ENCODE data around the gene TBL1XR1. TPM values are rescaled to one million over a fixed set of nuclear protein-coding genes. Genes with fewer than 3 reads are reported as not detected.
A peak's percentile ranks its signal among the peaks of the same experiment; 100 is the strongest.

Gene TBL1XR1
- total RNA-seq, 1 donor from 2014 or later = 243 TPM

DNA sequence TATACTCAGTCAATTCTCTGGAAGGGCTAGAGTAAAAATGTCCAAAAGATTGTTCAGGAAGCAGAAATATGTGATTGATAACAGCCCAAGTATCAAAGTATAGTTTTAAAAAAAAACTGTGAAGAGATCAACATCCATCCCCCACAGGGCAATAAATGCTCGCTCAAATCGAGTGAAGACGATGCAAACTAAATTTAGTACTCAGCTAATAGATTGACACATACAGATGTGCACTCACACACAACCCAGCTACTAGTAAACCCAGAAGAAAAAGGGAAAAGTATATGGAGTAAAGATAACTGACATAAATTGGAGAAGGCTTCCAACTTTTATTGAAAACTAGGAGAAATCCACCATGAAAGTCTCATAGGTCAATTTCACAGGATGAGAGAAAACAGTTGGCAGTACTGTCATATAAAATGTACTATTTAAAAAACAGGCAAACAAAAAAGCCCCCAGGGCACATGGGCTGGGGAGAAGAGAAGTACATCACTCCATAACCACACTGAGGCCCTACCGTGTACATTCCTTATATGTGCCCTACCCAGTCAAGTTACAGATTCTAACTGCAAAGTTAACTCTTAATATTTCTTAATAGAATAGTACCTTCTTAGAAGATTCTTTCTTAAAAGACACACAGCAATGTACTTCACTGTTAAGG is 125.7 kb downstream of the TBL1XR1 start:
- peaks cover 31% of the 10 kb centered on the region for H3K4me1 Mint-ChIP-seq
- no peaks in the 10 kb centered on the region for H3K27me3 Mint-ChIP-seq (ENCODE audit: low read depth)
- peaks cover 34% of the 10 kb centered on the region for H3K36me3 Mint-ChIP-seq
- H3K9me3 Mint-ChIP-seq = peaks cover 21% of the 10 kb centered on the region
- no peak overlapping the region for H3K4me3 Mint-ChIP-seq
- no peak for DNase-seq (ENCODE audit: low spot score in 2 of 2, unreplicated experiment in 2 of 2)
- no peak for TF ChIP-seq CTCF (IDR thresholded peaks at IDR 0.05; ENCODE audit: unreplicated experiment)
- peak overlapping the region; percentile 79 for H3K27ac Mint-ChIP-seq

DNA sequence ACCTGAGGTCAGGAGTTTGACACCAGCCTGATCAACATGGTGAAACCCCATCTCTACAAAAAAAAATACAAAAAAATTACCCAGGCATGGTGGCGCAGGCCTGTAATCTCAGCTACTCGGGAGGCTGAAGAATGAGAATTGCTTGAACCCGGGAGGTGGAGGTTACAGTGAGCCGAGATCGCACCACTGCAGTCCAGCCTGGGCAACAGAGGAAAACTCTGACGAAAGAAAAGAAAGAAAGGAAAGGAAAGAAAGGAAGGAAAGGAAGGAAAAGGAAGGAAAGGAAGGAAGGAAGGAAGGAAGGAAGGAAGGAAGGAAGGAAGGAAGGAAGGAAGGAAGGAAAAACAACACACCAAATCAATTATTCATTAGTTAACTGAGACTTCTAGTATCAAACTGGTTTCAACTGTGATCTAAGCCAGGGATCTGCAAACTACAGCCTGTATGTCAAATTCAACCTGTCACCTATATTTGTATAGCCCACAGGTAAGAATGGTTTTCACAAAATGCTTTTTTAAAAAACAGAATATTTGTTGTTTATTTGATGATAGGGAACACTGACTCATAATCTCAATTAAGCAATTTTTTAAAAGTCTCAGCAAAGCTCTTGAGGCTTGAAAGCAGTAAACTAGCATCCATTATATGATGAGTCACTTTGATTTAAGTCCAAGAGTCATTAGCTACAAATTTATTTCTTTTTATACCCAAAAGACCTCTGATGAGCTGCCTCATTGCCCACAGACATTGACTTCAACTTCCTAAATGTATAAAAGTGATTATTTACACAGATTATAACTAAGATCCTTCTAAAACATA is 127.6 kb downstream of the TBL1XR1 start:
- no peaks in the 10 kb centered on the region for H3K27me3 Mint-ChIP-seq (ENCODE audit: low read depth)

DNA sequence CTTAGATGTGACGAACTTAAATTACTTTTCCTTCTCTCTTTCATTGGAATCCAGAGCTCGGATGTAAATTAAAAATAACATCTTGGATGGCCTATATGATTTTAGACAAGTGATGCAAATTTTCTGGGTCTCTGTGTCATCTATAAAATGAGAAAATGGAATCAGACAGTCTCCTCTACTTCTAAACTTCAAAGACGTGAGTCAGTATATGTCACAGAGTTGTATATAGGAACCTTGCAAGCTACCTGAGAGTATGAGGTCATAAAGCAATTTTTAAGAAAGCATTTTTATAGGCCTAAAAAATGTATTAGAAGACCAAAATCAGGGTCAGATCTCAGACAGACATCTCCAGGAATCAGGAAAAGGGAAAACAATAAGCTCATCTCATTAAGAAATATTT is 128.3 kb downstream of the TBL1XR1 start:
- peak overlapping the region; percentile 10 for H3K27ac Mint-ChIP-seq
- no peak overlapping the region for H3K4me3 Mint-ChIP-seq
- peaks cover 10% of the 10 kb centered on the region for H3K36me3 Mint-ChIP-seq
- no peak for TF ChIP-seq CTCF (IDR thresholded peaks at IDR 0.05; ENCODE audit: unreplicated experiment)
- DNase-seq (ENCODE audit: low spot score in 2 of 2, unreplicated experiment in 2 of 2) = no peak
- H3K4me1 Mint-ChIP-seq = peaks cover 43% of the 10 kb centered on the region
- no peaks in the 10 kb centered on the region for H3K27me3 Mint-ChIP-seq (ENCODE audit: low read depth)
- H3K9me3 Mint-ChIP-seq = peaks cover 3% of the 10 kb centered on the region

More for the DNA sequence above, 127.6 kb downstream of the TBL1XR1 start:
- peak overlapping the region; percentile 61 for H3K27ac Mint-ChIP-seq
- DNase-seq (ENCODE audit: low spot score in 2 of 2, unreplicated experiment in 2 of 2) = no peak
- H3K9me3 Mint-ChIP-seq = peaks cover 3% of the 10 kb centered on the region
- H3K36me3 Mint-ChIP-seq = peaks cover 15% of the 10 kb centered on the region
- peaks cover 40% of the 10 kb centered on the region for H3K4me1 Mint-ChIP-seq
- H3K4me3 Mint-ChIP-seq = no peak overlapping the region
- TF ChIP-seq CTCF (IDR thresholded peaks at IDR 0.05; ENCODE audit: unreplicated experiment) = no peak

- TF ChIP-seq CTCF (IDR thresholded peaks at IDR 0.05; ENCODE audit: unreplicated experiment) = no peak
- Mint-ChIP-seq H3K4me3 (no peak overlapping the region), H3K4me1 (peaks cover 51% of the 10 kb centered on the region), H3K27ac (peak overlapping the region; percentile 7), H3K27me3 (ENCODE audit: low read depth) (no peaks in the 10 kb centered on the region), H3K9me3 (no peaks in the 10 kb centered on the region), H3K36me3 (peaks cover 2% of the 10 kb centered on the region)
- no peak for DNase-seq (ENCODE audit: low spot score in 2 of 2, unreplicated experiment in 2 of 2)
These were observed 131.2 kb downstream of the TBL1XR1 start for GRCh38 chr3:177066068-177066467.

DNA sequence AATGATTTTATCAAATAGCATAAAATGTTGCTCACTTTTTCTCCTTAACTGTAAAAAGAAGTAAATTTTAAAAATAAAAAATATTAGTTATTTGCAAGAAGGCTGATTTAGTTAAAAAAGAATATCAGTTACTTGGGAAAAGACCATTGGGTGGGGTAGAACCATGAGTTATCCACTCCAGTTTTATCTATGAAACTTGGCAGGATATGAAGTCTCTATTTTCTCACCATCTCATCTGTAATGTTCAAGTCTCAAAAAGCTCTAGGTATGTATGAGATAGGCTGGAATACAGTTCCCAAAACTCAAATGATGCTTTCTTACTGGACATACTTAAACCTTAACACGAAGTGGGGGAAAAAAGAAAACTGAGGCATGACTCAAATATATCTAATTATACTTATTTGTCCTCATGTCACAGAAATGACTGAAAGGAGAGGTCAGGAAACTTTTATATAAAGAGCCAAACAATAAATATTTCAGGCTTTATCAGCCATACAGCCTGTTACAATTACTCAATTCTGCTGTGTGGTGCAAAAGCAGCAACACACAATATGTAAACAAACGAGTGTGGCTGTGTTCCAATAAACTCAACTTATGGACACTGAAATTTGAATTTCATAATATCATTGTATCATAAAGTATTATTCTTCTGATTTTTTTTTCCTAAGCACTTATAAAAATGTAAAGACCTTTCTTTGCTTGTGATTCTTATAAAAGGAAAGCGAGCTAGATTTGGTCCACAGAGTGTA is 131.8 kb downstream of the TBL1XR1 start:
- Mint-ChIP-seq H3K27ac (no peak overlapping the region), H3K27me3 (ENCODE audit: low read depth) (no peaks in the 10 kb centered on the region), H3K9me3 (no peaks in the 10 kb centered on the region), H3K4me3 (no peak overlapping the region), H3K36me3 (peaks cover 2% of the 10 kb centered on the region), H3K4me1 (peaks cover 49% of the 10 kb centered on the region)
- TF ChIP-seq CTCF (IDR thresholded peaks at IDR 0.05; ENCODE audit: unreplicated experiment) = no peak
- no peak for DNase-seq (ENCODE audit: low spot score in 2 of 2, unreplicated experiment in 2 of 2)

All from mesothelial cell of epicardium (in vitro differentiated cells).